Nucleus accumbens (tissue), 56 donors: ENCODE results near the gene KDM2B.
"Not testable (repeated sequence)": the region's sequence is repeated elsewhere in the genome, so short reads cannot be mapped to it uniquely, and the experiment has no call there.

Experiments
- DNase-seq, 56 donors: peaks; one replicate each; lab custom pipeline; 2025; lab: John Stamatoyannopoulos, UW

KDM2B gene

DNA sequence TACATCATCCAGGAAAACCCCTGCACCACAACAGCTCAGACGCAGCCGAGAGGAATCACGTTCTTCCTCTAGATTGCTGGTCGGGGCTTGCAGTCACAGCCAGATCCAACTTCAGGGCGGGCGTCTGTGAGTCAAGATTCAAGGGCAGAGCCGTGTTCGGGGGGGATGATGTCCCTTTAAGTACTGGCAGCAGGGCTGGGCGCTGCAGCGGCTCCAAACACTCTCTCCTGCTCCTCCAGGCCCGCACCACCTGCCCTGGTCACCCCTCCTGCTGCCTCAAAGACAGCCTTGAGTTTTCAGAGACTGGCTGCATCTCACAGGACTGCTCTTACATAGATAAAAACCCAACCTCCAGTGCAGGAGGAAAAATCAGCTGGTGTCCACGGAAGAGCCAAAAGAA is 68.3 kb downstream of the KDM2B start:
- no peak for DNase-seq

DNA sequence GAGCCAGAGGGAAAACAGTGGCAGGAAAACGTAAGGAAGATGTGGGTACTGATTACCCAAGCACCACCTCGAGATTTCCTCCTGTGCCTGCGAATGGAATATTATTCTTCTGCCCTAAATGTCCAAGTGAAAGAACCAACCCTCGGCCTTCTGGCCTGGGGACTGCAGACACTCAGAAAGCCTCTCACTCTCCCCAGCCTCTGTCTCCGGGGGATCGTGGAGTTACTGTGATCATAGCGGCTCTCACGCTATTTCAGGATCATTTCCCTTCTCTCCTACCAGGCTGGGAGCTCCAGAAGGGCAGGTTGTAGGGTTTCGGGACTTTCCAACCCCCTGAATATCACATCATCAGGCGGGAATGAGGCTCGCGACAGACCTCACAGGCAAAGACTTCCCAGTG is 68.9 kb downstream of the KDM2B start:
- no peak for DNase-seq

- DNase-seq, result no peak
Observed at GRCh38 chr12:121509339-121509738, 71.5 kb downstream of the KDM2B start.

- no peak for DNase-seq
Observed at GRCh38 chr12:121508533-121508932, 72.3 kb downstream of the KDM2B start.

DNA sequence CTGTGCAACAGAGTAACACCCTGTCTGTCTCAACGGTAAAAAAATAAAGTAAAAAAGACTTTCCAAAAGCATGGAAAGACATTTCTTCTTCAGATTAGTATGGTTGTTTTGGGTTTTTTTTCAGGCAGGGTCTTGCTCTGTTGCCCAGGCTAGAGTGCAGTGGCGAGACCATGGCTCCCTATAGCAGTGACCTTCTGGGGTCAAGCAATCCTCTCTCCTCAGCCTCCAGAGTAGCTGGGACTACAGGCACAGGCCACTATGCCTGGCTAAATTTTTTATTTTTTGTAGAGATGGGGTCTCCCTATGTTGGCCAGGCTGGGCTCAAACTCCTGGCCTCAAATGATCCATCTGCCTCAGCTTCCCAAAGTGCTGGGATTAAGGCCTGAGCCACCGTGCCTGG is 72.8 kb downstream of the KDM2B start:
- DNase-seq, result no peak

DNA sequence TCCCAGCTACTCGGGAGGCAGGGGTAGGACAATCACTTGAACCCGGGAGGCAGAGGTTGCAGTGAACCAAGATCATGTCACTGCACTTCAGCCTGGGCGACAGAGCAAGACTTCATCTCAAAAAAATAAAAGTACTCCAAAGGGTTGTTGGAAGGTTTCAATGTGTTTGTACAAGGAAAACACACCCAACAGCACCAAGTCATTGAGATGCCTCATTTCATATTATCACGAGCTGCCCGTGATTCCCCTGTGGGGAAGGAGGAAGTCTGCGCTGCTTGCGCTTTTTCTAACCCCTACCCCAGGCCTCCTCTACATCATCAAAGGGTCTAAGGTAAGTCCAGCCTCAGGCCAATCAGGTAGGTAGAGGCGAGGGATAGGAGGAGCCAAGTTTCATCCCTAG is 73.6 kb downstream of the KDM2B start:
- DNase-seq, result no peak

DNA sequence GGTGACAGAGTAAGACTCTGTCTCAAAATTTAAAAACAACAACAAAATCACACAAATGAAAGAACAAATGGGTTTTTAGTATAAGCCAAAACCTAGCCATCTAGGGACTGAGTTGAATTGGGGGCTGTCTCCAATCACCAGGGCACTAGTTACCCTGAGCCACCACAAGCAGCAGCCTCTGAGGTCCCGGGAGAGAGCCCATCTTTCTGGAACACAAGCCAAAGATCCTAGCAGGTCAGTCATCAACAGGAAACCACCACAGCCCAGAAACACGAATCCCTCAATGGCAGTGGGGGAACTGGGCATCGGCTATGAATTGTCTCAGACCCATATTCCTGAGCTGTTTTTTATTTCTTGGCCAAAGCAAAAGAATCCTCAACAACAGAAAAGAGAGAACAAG is 75.3 kb downstream of the KDM2B start:
- DNase-seq, result no peak

DNA sequence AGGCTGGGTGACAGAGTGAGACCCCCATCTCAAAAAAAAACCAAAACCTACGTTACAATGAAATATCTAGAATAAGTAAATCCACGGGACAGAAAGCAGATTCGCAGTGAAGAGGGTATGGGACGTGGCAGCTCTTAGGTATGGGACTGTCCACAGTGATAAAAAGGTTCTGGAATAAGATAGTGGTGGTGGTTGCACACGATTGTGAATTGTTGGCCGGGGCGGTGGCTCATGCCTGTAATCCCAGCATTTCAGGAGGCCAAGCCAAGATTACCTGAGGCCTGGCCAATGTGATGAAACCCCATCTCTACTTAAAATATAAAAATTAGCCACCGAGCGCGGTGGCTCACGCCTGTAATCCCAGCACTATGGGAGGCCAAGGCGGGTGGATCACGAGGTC is 76.3 kb downstream of the KDM2B start:
- DNase-seq, result no peak

DNA sequence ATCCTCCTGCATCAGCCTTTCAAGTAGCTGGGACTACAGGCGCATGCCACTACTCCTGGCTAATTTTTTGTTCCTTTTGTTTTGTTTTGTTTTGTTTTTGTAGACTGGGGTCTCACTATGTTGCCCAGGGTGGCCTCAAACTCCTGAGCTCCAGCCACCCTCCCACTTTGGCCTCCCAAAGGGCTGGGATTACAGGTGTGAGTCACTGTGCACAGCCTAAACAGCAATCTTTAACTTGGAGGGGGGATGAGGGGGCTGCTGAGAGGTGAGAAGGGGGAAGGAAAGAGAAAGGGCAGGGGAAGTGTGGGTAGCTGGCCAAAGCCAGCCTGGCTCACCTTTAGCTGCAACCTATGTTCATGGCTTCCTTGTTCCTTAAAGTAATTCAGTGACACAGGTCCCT is 77.4 kb downstream of the KDM2B start:
- DNase-seq, result no peak

- DNase-seq, result no peak
Observed at GRCh38 chr12:121501946-121502345, 78.9 kb downstream of the KDM2B start.

GRCh38 chr12:121499929-121500793 is 80.7 kb downstream of the KDM2B start:
- DNase-seq, result peak in 50 of 56 donors; percentile 8 to 92 (median 56)

DNA sequence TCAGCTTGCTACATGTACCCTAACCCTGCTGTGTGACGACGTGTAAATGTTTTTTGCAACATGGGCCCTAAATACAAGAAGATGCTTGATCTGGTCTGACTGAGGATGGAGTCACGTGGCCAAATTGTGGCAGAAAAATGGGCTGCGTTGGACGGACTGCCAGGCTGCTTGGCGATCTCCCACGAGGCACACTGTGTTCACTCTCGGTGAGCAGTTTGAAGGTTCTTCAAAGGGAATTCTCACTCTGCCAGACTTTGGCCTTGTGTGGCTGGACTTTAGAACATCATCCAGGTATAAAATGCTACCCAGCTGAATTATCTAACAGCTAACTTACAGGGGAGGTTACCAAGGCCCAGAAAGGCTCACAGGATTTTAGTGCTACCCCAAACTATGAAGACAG is 85.1 kb downstream of the KDM2B start:
- DNase-seq, result peak in 29 of 56 donors; percentile 2 to 44 (median 14)

GRCh38 chr12:121494093-121494787 is 86.6 kb downstream of the KDM2B start:
- peak in 15 of 56 donors; percentile 2 to 55 (median 8) for DNase-seq

GRCh38 chr12:121490401-121491281 is 90.2 kb downstream of the KDM2B start:
- DNase-seq, result no peak

GRCh38 chr12:121489874-121490273 is 90.9 kb downstream of the KDM2B start:
- no peak for DNase-seq

DNA sequence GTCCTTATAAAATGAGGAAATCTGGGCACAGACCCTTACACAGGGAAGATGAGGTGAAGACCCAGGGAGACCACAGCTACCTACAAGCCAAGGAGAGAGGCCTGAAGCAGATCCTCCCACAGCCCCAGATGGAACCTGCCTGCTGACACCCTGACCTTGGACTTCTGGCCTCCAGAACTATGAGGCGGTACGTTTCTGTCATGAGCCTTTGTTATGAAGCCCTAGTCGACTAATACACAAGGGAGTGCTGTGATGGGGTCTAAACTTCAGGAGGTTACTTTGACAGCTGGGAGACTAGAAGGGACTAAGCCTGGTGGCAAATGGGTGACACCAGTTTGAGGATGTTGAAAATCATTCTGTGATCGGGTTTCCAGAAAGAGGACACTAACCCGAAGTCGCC is 95.9 kb downstream of the KDM2B start:
- DNase-seq, result no peak

- DNase-seq, result not testable (repeated sequence)
Observed at GRCh38 chr12:121484564-121484963, 96.3 kb downstream of the KDM2B start.

DNA sequence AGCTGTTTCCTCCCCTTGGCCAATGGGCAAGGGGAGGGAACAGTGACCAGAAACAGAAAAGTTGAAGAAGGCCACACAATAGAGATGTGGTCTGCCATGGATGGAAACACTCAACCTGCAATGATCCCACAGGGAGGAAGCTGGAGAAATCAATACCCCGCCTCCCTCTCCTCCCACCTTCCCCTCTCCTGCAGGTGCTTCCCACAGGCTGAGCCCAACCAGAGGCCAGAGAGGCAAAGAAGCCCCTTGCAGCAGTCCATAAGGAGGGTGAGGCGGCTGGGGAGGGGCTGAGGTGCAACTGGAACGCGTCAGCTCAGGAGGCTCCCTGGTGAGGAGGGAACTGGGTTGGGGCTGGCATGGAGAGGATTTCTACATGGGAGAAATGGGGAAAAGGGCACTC is 96.9 kb downstream of the KDM2B start:
- no peak for DNase-seq

DNA sequence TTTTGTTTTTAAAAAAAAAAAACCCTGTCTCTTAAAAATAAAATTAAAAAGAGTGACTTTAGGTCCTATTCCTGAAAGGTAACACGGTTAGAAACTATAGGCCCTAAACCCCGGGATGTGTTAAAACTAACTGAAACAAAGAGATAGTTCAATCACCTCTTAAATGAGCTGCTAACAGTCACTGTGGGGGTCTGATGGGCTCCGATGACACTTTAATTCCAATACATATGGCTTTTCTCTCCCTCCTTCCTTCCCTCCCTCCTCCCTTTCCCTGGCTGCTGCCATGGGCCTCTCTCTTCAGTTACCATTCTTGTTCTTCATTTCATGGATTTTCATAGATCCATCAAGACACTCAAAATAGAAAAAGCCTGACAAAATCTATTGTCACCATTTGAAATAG is 104.3 kb downstream of the KDM2B start:
- DNase-seq, result no peak

DNA sequence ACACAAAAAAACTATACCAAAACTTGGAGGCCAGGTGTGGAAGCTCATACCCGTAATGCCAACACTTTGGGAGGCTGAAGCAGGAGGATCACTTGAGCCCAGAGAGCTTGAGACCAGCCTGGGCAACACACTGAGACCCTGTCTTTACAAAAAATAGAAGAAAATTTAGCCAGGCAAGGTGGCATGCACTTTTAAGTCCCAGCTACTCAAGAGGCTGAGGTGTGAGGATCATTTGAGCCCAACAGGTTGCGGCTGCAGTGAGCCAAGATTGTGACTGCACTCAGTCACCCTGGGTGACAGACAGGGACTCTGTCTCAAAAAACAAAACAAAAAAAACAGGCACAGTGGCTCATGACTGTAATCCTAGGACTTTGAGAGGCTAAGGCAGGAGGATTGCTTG is 105.5 kb downstream of the KDM2B start:
- no peak for DNase-seq
